Measurements from ENCODE around the gene TMEM39A. TPM values are rescaled to one million over a fixed set of nuclear protein-coding genes. Genes with fewer than 3 reads are reported as not detected.

Gene TMEM39A
- total and polyA plus RNA-seq, 2 donors (not counting 3 experiments of a cell fraction or from before 2014, with no cell fraction given), result 44.6 to 56.0 TPM

GRCh38 chr3:119457246-119457645 is 6.2 kb downstream of the TMEM39A start:
- Histone ChIP-seq H3K79me2 (ENCODE audit: control insufficient read depth, insufficient read depth, low read length) (peaks cover 35% of the 10 kb centered on the region), H3K9me3 (replicated peaks; ENCODE audit: control insufficient read depth, insufficient read depth, low read length) (no peaks in the 10 kb centered on the region), H3K27ac (ENCODE audit: insufficient read depth, low read depth, low read length) (no peak overlapping the region), H3K27me3 (ENCODE audit: control insufficient read depth in 2 of 2, insufficient read depth in 2 of 2, low read length in 2 of 2) (no peaks in the 10 kb centered on the region), H3K4me3 (replicated peaks in 1 of 3; ENCODE audit: insufficient read depth in 1 of 3, low read depth in 1 of 3, low read length in 3 of 3) (no peak overlapping the region), H3K36me3 (ENCODE audit: control insufficient read depth in 2 of 2, extremely low read depth in 1 of 2, insufficient read depth in 2 of 2, low read length in 2 of 2) (peaks cover 18 to 27% of the 10 kb centered on the region in 2 experiments), H2AFZ (ENCODE audit: low read depth, low read length) (no peak overlapping the region), H4K20me1 (replicated peaks; ENCODE audit: control insufficient read depth, extremely low read depth, insufficient read depth, low read length) (no peaks in the 10 kb centered on the region), H3K4me1 (ENCODE audit: control insufficient read depth, extremely low read depth, insufficient read depth, low read length) (peaks cover 8% of the 10 kb centered on the region), H3K9ac (replicated peaks; ENCODE audit: extremely low read depth, insufficient read depth, low read length) (no peak overlapping the region), H3K4me2 (ENCODE audit: insufficient read depth, low read length) (no peak overlapping the region), H3K9me1 (replicated peaks; ENCODE audit: control insufficient read depth, extremely low read depth, insufficient read depth, low read length) (no peaks in the 10 kb centered on the region)
- no TSS peak for BruUV-seq (replicated peaks)
- intact Hi-C loops (cut with micrococcal nuclease), result no loop called here
- TF ChIP-seq MAX (IDR thresholded peaks at IDR 0.05; ENCODE audit: insufficient read depth, insufficient read length) (no peak), POLR2A (IDR thresholded peaks at IDR 0.05; ENCODE audit: low read depth, low read length) (no peak), FOS (IDR thresholded peaks at IDR 0.05; ENCODE audit: borderline replicate concordance, insufficient read depth, low read length) (no peak), POLR2AphosphoS5 (IDR thresholded peaks at IDR 0.05; ENCODE audit: insufficient read depth, low read depth, low read length) (no peak), MYC (IDR thresholded peaks at IDR 0.05; ENCODE audit: low read depth, low read length) (no peak), GATA2 (IDR thresholded peaks at IDR 0.05; ENCODE audit: insufficient read depth, insufficient read length, low read depth, low read length) (no peak), EZH2 (IDR thresholded peaks at IDR 0.05; ENCODE audit: borderline replicate concordance, low read depth, low read length, severe bottlenecking) (no peak), CTCF (IDR thresholded peaks at IDR 0.05; ENCODE audit: extremely low read depth in 1 of 2, insufficient read depth in 1 of 2, low read depth in 1 of 2, low read length in 2 of 2) (no peak), JUN (IDR thresholded peaks at IDR 0.05; ENCODE audit: borderline replicate concordance, insufficient read depth, insufficient read length, low read depth) (no peak)
- dilution Hi-C loops (cut with MboI; ENCODE audit: extremely low pct_ligation_motif_present, low sequenced_read_pairs), result no loop called here
- DNase-seq (ENCODE audit: low read depth, low spot score), result no peak
- FAIRE-seq, result no peak
- ChIA-PET CTCF (interaction anchor here (1.7 kb wide), 1 partner anchor 17 kb away, joined by 6 read pairs; no protein-coding TSS in a partner anchor), POLR2A (no interaction called here)

Measured in endothelial cell of umbilical vein (primary cell).